WTC11 (cell line): ENCODE data around the gene SLC29A1. TPM values are rescaled to one million over a fixed set of nuclear protein-coding genes. Genes with fewer than 3 reads are reported as not detected.

ENCODE experiments used
- CREB1 ChIP-seq: sonication (generic); formaldehyde crosslinking; IDR thresholded peaks from 2 replicates; pipeline ENCODE4 v1.8.0; 2023; ENCODE audit warnings: mild to moderate bottlenecking, missing genetic modification reagents
- CREM ChIP-seq: sonication (generic); formaldehyde crosslinking; IDR thresholded peaks from 2 replicates; pipeline ENCODE4 v1.8.1; 2022; ENCODE audit warnings: mild to moderate bottlenecking, missing genetic modification reagents, moderate library complexity
- ELF4 ChIP-seq: sonication (generic); formaldehyde crosslinking; IDR thresholded peaks from 2 replicates; pipeline ENCODE4 v1.8.1; 2022; ENCODE audit warnings: low read depth, mild to moderate bottlenecking, moderate library complexity, missing genetic modification reagents
- GRHL2 ChIP-seq: fragments of 250-450 bp; sonication (Bioruptor Pico); IDR thresholded peaks from 2 replicates; pipeline ENCODE4 v1.8.0; 2022; ENCODE audit warnings: mild to moderate bottlenecking, moderate library complexity; ENCODE audit not compliant: insufficient replicate concordance, severe bottlenecking
- HMGA2 ChIP-seq: fragments of 250-450 bp; sonication (Bioruptor Pico); IDR thresholded peaks from 2 replicates; pipeline ENCODE4 v1.4.0; 2021; ENCODE audit warnings: mild to moderate bottlenecking, moderate library complexity
- JAZF1 ChIP-seq: fragments of 250-450 bp; sonication (Bioruptor Pico); IDR thresholded peaks from 2 replicates; pipeline ENCODE4 v1.9.0; 2021; ENCODE audit warnings: moderate library complexity, mild to moderate bottlenecking, inconsistent platforms
- MXD4 ChIP-seq: fragments of 250-450 bp; sonication (Bioruptor Pico); IDR thresholded peaks from 2 replicates; pipeline ENCODE4 v1.8.0; 2021; ENCODE audit warnings: mild to moderate bottlenecking, moderate library complexity, borderline replicate concordance
- MYBL2 ChIP-seq: sonication (generic); formaldehyde crosslinking; IDR thresholded peaks from 2 replicates; pipeline ENCODE4 v1.8.1; 2023; ENCODE audit warnings: mild to moderate bottlenecking, moderate library complexity, missing genetic modification reagents
- NFYB ChIP-seq: sonication (generic); formaldehyde crosslinking; conservative IDR thresholded peaks from 2 replicates; pipeline ENCODE4 v1.8.0; 2022; ENCODE audit warnings: low read depth, missing genetic modification reagents
- PRRX2 ChIP-seq: fragments of 250-450 bp; sonication (Bioruptor Pico); IDR thresholded peaks from 2 replicates; pipeline ENCODE4 v1.8.0; 2021; ENCODE audit warnings: mild to moderate bottlenecking
- SMAD4 ChIP-seq: sonication (generic); formaldehyde crosslinking; IDR thresholded peaks from 2 replicates; pipeline ENCODE4 v1.8.0; 2022; ENCODE audit warnings: mild to moderate bottlenecking, missing genetic modification reagents
- TEAD1 ChIP-seq: sonication (generic); formaldehyde crosslinking; IDR thresholded peaks from 2 replicates; pipeline ENCODE4 v1.8.0; 2022; ENCODE audit warnings: mild to moderate bottlenecking, missing genetic modification reagents
- ZNF416 ChIP-seq: fragments of 250-450 bp; sonication (Bioruptor Pico); IDR thresholded peaks from 2 replicates; pipeline ENCODE4 v1.9.0; 2021; ENCODE audit warnings: mild to moderate bottlenecking, inconsistent platforms
- total RNA-seq: library from RNA; stranded (reverse); gene quantifications from 3 replicates; pipeline ENCODE4 v1.2.3, GENCODE V29; 2021
- TF ChIP-seq, protein P1 (sequence below): sonication (generic); formaldehyde crosslinking; conservative IDR thresholded peaks from 2 replicates; pipeline ENCODE4 v1.8.1; 2023; ENCODE audit warnings: mild to moderate bottlenecking, low read depth, missing genetic modification reagents, moderate library complexity
- TF ChIP-seq, protein P2 (sequence below): sonication (generic); formaldehyde crosslinking; IDR thresholded peaks from 2 replicates; pipeline ENCODE4 v1.8.1; 2023; ENCODE audit warnings: mild to moderate bottlenecking, missing genetic modification reagents, moderate library complexity
- TF ChIP-seq, protein P3 (sequence below): fragments of 250-450 bp; sonication (Bioruptor Pico); IDR thresholded peaks from 2 replicates; pipeline ENCODE4 v2.1.2; 2022; ENCODE audit warnings: mild to moderate bottlenecking, moderate library complexity
- TF ChIP-seq, protein P4 (sequence below): sonication (generic); formaldehyde crosslinking; IDR thresholded peaks from 2 replicates; pipeline ENCODE4 v1.8.1; 2022; ENCODE audit warnings: low read depth, missing genetic modification reagents, borderline replicate concordance
- TF ChIP-seq, protein P5 (sequence below): fragments of 250-450 bp; sonication (Bioruptor Pico); IDR thresholded peaks from 2 replicates; pipeline ENCODE4 v1.9.0; 2021; ENCODE audit warnings: mild to moderate bottlenecking
- TF ChIP-seq, protein P6 (sequence below): sonication (generic); formaldehyde crosslinking; IDR thresholded peaks from 2 replicates; pipeline ENCODE4 v1.8.0; 2023; ENCODE audit warnings: missing genetic modification reagents
- TF ChIP-seq, protein P7 (sequence below): sonication (generic); formaldehyde crosslinking; IDR thresholded peaks from 2 replicates; pipeline ENCODE4 v1.8.1; 2022; ENCODE audit warnings: mild to moderate bottlenecking, moderate library complexity, missing genetic modification reagents
- TF ChIP-seq, protein P8 (sequence below): sonication (generic); formaldehyde crosslinking; IDR thresholded peaks from 2 replicates; pipeline ENCODE4 v1.8.0; 2022; ENCODE audit warnings: mild to moderate bottlenecking, missing genetic modification reagents
- TF ChIP-seq, protein P9 (sequence below): sonication (generic); formaldehyde crosslinking; IDR thresholded peaks from 2 replicates; pipeline ENCODE4 v1.8.1; 2022; ENCODE audit warnings: missing genetic modification reagents, borderline replicate concordance

SLC29A1 gene
- total RNA-seq, 1 experiment from 2014 or later = 139 TPM

DNA sequence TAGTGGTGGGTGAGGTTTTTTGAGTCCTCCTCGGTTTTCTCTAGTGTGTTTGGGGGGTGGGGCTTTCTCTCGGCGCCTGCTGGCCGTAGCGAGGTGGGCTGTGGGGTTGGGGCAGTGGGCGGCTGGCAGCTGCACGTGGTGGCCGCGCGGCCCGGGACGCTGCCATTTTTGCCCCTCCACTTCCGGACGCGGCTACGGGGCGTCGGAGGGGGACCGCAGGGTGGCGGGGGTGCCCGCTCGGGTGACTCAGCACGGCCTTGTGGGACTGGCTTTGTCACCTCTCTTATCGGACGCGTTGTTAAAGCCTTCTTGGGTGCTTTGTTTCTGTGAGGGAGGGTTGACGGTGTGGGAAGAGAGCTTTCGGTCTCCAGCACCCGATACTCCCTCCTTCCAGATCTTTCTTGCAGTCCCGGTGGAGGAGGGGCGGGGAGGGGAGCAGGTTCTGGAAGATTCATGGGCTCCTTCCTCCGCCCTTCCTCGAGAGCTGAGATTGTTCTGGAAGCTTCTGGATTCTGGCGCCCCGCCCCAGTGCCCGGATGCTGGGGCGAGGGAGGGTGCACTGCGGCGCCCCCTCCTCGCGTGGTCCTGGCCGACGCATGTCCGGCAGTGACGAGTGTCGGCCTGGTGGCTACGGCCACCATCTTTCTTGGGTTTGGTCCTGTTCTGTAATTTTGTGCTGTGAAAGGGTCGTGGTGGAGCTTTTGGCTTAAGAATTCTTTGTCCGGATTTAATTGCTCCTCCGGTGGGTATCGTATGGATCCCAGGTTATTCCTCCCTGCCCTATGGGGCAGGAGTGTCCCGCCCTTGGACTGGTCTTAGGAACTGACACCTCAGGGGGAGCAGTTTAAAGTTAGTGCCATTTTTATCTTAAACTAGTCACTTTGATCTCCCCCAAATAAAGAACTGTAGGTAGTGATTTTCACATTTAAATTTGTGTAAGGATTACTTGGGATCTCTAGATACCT lies 24.2 kb downstream of the SLC29A1 start (continued):
- TF ChIP-seq, protein P1, sequence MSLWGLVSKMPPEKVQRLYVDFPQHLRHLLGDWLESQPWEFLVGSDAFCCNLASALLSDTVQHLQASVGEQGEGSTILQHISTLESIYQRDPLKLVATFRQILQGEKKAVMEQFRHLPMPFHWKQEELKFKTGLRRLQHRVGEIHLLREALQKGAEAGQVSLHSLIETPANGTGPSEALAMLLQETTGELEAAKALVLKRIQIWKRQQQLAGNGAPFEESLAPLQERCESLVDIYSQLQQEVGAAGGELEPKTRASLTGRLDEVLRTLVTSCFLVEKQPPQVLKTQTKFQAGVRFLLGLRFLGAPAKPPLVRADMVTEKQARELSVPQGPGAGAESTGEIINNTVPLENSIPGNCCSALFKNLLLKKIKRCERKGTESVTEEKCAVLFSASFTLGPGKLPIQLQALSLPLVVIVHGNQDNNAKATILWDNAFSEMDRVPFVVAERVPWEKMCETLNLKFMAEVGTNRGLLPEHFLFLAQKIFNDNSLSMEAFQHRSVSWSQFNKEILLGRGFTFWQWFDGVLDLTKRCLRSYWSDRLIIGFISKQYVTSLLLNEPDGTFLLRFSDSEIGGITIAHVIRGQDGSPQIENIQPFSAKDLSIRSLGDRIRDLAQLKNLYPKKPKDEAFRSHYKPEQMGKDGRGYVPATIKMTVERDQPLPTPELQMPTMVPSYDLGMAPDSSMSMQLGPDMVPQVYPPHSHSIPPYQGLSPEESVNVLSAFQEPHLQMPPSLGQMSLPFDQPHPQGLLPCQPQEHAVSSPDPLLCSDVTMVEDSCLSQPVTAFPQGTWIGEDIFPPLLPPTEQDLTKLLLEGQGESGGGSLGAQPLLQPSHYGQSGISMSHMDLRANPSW (CRISPR knock-in tag) = no peak
- TF ChIP-seq, protein P2, sequence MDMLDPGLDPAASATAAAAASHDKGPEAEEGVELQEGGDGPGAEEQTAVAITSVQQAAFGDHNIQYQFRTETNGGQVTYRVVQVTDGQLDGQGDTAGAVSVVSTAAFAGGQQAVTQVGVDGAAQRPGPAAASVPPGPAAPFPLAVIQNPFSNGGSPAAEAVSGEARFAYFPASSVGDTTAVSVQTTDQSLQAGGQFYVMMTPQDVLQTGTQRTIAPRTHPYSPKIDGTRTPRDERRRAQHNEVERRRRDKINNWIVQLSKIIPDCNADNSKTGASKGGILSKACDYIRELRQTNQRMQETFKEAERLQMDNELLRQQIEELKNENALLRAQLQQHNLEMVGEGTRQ (CRISPR knock-in tag) = no peak
- TF ChIP-seq ELF4 (CRISPR knock-in tag) (no peak), GRHL2 (CRISPR knock-in tag) (no peak), PRRX2 (CRISPR knock-in tag) (no peak), CREM (CRISPR knock-in tag) (no peak), SMAD4 (CRISPR knock-in tag) (no peak), ZNF416 (peak; percentile 84), JAZF1 (CRISPR knock-in tag) (no peak), MXD4 (no peak), TEAD1 (CRISPR knock-in tag) (no peak), MYBL2 (0 out of 2 replicates have a peak, but pooled peaks have one; percentile 12), CREB1 (CRISPR knock-in tag) (no peak), NFYB (peak; percentile 32; the same call in 1 of the 2 replicates), HMGA2 (CRISPR knock-in tag) (no peak)
- TF ChIP-seq, protein P3, sequence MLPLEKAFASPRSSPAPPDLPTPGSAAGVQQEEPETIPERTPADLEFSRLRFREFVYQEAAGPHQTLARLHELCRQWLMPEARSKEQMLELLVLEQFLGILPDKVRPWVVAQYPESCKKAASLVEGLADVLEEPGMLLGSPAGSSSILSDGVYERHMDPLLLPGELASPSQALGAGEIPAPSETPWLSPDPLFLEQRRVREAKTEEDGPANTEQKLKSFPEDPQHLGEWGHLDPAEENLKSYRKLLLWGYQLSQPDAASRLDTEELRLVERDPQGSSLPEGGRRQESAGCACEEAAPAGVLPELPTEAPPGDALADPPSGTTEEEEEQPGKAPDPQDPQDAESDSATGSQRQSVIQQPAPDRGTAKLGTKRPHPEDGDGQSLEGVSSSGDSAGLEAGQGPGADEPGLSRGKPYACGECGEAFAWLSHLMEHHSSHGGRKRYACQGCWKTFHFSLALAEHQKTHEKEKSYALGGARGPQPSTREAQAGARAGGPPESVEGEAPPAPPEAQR (CRISPR knock-in tag) = no peak
- TF ChIP-seq, protein P4, sequence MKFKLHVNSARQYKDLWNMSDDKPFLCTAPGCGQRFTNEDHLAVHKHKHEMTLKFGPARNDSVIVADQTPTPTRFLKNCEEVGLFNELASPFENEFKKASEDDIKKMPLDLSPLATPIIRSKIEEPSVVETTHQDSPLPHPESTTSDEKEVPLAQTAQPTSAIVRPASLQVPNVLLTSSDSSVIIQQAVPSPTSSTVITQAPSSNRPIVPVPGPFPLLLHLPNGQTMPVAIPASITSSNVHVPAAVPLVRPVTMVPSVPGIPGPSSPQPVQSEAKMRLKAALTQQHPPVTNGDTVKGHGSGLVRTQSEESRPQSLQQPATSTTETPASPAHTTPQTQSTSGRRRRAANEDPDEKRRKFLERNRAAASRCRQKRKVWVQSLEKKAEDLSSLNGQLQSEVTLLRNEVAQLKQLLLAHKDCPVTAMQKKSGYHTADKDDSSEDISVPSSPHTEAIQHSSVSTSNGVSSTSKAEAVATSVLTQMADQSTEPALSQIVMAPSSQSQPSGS (CRISPR knock-in tag) = no peak
- TF ChIP-seq, protein P5, sequence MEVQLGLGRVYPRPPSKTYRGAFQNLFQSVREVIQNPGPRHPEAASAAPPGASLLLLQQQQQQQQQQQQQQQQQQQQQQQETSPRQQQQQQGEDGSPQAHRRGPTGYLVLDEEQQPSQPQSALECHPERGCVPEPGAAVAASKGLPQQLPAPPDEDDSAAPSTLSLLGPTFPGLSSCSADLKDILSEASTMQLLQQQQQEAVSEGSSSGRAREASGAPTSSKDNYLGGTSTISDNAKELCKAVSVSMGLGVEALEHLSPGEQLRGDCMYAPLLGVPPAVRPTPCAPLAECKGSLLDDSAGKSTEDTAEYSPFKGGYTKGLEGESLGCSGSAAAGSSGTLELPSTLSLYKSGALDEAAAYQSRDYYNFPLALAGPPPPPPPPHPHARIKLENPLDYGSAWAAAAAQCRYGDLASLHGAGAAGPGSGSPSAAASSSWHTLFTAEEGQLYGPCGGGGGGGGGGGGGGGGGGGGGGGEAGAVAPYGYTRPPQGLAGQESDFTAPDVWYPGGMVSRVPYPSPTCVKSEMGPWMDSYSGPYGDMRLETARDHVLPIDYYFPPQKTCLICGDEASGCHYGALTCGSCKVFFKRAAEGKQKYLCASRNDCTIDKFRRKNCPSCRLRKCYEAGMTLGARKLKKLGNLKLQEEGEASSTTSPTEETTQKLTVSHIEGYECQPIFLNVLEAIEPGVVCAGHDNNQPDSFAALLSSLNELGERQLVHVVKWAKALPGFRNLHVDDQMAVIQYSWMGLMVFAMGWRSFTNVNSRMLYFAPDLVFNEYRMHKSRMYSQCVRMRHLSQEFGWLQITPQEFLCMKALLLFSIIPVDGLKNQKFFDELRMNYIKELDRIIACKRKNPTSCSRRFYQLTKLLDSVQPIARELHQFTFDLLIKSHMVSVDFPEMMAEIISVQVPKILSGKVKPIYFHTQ (CRISPR knock-in tag) = peak; percentile 2; the same call in 1 of the 2 replicates
- TF ChIP-seq, protein P6, sequence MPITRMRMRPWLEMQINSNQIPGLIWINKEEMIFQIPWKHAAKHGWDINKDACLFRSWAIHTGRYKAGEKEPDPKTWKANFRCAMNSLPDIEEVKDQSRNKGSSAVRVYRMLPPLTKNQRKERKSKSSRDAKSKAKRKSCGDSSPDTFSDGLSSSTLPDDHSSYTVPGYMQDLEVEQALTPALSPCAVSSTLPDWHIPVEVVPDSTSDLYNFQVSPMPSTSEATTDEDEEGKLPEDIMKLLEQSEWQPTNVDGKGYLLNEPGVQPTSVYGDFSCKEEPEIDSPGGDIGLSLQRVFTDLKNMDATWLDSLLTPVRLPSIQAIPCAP (CRISPR knock-in tag) = no peak
- TF ChIP-seq, protein P7, sequence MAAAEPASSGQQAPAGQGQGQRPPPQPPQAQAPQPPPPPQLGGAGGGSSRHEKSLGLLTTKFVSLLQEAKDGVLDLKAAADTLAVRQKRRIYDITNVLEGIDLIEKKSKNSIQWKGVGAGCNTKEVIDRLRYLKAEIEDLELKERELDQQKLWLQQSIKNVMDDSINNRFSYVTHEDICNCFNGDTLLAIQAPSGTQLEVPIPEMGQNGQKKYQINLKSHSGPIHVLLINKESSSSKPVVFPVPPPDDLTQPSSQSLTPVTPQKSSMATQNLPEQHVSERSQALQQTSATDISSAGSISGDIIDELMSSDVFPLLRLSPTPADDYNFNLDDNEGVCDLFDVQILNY = no peak
- TF ChIP-seq, protein P8, sequence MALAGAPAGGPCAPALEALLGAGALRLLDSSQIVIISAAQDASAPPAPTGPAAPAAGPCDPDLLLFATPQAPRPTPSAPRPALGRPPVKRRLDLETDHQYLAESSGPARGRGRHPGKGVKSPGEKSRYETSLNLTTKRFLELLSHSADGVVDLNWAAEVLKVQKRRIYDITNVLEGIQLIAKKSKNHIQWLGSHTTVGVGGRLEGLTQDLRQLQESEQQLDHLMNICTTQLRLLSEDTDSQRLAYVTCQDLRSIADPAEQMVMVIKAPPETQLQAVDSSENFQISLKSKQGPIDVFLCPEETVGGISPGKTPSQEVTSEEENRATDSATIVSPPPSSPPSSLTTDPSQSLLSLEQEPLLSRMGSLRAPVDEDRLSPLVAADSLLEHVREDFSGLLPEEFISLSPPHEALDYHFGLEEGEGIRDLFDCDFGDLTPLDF (CRISPR knock-in tag) = no peak
- TF ChIP-seq, protein P9, sequence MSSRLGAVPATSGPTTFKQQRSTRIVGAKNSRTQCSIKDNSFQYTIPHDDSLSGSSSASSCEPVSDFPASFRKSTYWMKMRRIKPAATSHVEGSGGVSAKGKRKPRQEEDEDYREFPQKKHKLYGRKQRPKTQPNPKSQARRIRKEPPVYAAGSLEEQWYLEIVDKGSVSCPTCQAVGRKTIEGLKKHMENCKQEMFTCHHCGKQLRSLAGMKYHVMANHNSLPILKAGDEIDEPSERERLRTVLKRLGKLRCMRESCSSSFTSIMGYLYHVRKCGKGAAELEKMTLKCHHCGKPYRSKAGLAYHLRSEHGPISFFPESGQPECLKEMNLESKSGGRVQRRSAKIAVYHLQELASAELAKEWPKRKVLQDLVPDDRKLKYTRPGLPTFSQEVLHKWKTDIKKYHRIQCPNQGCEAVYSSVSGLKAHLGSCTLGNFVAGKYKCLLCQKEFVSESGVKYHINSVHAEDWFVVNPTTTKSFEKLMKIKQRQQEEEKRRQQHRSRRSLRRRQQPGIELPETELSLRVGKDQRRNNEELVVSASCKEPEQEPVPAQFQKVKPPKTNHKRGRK (CRISPR knock-in tag) = no peak
